Smooth muscle cell (in vitro differentiated cells): ENCODE results near the gene NEDD4L. TPM values are rescaled to one million over a fixed set of nuclear protein-coding genes. Genes with fewer than 3 reads are reported as not detected.

Experiments
- DNase-seq: peaks from one replicate; lab custom pipeline; 2025; ENCODE audit not compliant: unreplicated experiment; lab: John Stamatoyannopoulos, UW
- H2AFZ ChIP-seq: fragments of 200-600 bp; sonication (generic); 2 replicates; pipeline ENCODE4 v1.6.0; 2016; ENCODE audit warnings: antibody characterized with exemption, low read depth, mild to moderate bottlenecking
- H3F3A ChIP-seq: fragments of 200-600 bp; sonication (generic); 2 replicates; pipeline ENCODE4 v1.6.0; 2017; ENCODE audit warnings: antibody characterized with exemption, low read depth
- H3K27ac ChIP-seq: fragments of 200-600 bp; sonication (generic); 2 replicates; pipeline ENCODE4 v1.5.1; 2016; ENCODE audit warnings: low read depth, mild to moderate bottlenecking
- H3K27me3 ChIP-seq: fragments of 200-600 bp; sonication (generic); 2 replicates; pipeline ENCODE4 v1.6.1; 2016; ENCODE audit warnings: low read depth, mild to moderate bottlenecking
- H3K36me3 ChIP-seq: fragments of 200-600 bp; sonication (generic); 2 replicates; pipeline ENCODE4 v1.5.1; 2016; ENCODE audit warnings: low read depth
- H3K4me1 ChIP-seq: fragments of 200-600 bp; sonication (generic); 2 replicates; pipeline ENCODE4 v1.5.1; 2016; ENCODE audit warnings: low read depth
- H3K4me2 ChIP-seq: fragments of 200-600 bp; sonication (generic); 2 replicates; pipeline ENCODE4 v1.6.0; 2016; ENCODE audit warnings: mild to moderate bottlenecking
- H3K4me3 ChIP-seq: fragments of 200-600 bp; sonication (generic); 2 replicates; pipeline ENCODE4 v1.5.1; 2016; ENCODE audit warnings: mild to moderate bottlenecking
- H3K79me2 ChIP-seq: fragments of 200-600 bp; sonication (generic); 2 replicates; pipeline ENCODE4 v1.6.0; 2016; ENCODE audit warnings: low read depth, mild to moderate bottlenecking
- H3K9ac ChIP-seq: fragments of 200-600 bp; sonication (generic); 2 replicates; pipeline ENCODE4 v1.6.0; 2016; ENCODE audit warnings: low read depth
- H3K9me3 ChIP-seq: fragments of 200-600 bp; sonication (generic); replicated peaks from 2 replicates; pipeline ENCODE4 v1.5.1; 2016; ENCODE audit warnings: low read depth
- H4K20me1 ChIP-seq: fragments of 200-600 bp; sonication (generic); 2 replicates; pipeline ENCODE4 v1.6.0; 2016; ENCODE audit warnings: low read depth
- WGBS: methylation state at CpG from one replicate; pipeline ENCODE4 v1.1.7; 2016; ENCODE audit warnings: low lambda C conversion rate; 5-methylcytosine and 5-hydroxymethylcytosine counted together
- polyA plus RNA-seq: library from polyadenylated mRNA; unstranded; fragments of >200 nt; fragmentation: Nextera tagmentation; extraction: Ambion mirVana; gene quantifications from 2 replicates; pipeline ENCODE4 v1.2.1, GENCODE V29; 2016
- total RNA-seq: library from RNA; depleted of rRNA; stranded (reverse); fragments of >200 nt; gene quantifications from 2 replicates; pipeline ENCODE4 v1.2.3, GENCODE V29; 2014
- TF ChIP-seq, protein P1 (sequence below): fragments of 200-600 bp; sonication (generic); IDR thresholded peaks from 2 replicates; pipeline ENCODE4 v1.5.1; 2017; ENCODE audit warnings: borderline replicate concordance, mild to moderate bottlenecking, antibody characterized with exemption; ENCODE audit not compliant: insufficient read depth, poor library complexity, severe bottlenecking

Gene NEDD4L
- total and polyA plus RNA-seq, 2 experiments from 2014 or later = 8.7 to 41.3 TPM

DNA sequence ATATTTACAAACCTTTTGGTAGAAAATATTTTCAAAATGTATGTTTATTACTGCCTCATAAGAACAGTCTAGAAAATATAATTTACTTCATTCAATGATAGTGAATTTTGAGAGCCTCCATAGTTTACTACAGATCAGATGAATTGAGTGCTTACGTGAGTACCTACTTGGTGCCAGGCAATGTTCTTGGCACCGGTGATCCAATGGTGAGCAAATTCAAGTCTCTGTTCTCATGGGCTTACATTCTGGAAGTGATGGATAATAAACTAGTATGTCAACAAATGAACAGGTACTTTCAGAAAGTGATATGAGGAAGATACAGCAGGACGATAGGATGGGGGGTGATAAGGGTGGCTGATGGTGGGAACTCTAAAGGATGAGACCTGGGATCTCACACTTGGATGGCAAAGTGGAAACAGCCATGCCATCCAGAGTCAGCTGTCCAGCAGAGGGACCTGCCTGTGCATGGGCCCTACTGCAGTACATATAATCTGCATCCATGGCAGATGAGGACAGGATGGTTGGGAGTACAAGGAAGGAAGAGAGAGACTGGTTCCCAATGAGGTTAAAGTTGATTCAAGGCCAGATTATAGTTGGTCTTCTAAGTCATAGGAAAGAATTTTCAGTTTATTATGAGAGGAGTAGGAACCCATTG is 277.0 kb downstream of the NEDD4L start:
- Histone ChIP-seq H4K20me1 (no peaks in the 10 kb centered on the region), H3K4me2 (no peak overlapping the region), H3K27me3 (no peaks in the 10 kb centered on the region), H2AFZ (no peak overlapping the region), H3K9ac (no peak overlapping the region), H3K27ac (no peak overlapping the region), H3K9me3 (no peaks in the 10 kb centered on the region), H3K4me1 (no peaks in the 10 kb centered on the region), H3F3A (no peaks in the 10 kb centered on the region), H3K36me3 (no peaks in the 10 kb centered on the region), H3K4me3 (no peak overlapping the region), H3K79me2 (no peaks in the 10 kb centered on the region)
- WGBS = 98% methylated on average over 3 of the region's 3 CpGs
- TF ChIP-seq, protein P1, sequence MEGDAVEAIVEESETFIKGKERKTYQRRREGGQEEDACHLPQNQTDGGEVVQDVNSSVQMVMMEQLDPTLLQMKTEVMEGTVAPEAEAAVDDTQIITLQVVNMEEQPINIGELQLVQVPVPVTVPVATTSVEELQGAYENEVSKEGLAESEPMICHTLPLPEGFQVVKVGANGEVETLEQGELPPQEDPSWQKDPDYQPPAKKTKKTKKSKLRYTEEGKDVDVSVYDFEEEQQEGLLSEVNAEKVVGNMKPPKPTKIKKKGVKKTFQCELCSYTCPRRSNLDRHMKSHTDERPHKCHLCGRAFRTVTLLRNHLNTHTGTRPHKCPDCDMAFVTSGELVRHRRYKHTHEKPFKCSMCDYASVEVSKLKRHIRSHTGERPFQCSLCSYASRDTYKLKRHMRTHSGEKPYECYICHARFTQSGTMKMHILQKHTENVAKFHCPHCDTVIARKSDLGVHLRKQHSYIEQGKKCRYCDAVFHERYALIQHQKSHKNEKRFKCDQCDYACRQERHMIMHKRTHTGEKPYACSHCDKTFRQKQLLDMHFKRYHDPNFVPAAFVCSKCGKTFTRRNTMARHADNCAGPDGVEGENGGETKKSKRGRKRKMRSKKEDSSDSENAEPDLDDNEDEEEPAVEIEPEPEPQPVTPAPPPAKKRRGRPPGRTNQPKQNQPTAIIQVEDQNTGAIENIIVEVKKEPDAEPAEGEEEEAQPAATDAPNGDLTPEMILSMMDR = no peak
- no peak for DNase-seq

DNA sequence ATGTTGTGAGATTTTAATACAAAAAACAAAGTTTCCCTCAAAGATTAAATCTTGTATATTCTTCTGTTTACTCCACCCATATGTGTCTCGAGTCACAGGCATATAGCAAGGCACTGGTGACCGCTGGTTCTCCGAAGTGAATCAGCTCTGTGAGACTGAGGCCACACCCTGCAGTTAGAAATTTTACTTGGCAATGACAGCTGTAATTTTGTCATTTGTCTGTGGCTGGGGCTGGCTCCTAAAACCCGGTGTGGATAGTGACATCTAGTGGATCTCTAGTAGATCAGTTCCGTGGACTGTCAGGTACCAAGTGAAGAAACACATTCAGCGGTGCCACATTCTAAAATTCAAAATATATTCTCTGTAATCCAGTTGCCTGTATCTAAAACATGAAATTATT is 278.0 kb downstream of the NEDD4L start:
- 23% methylated on average over 6 of the region's 6 CpGs for WGBS
- TF ChIP-seq, protein P1 = peak; percentile 48
- Histone ChIP-seq H3K4me3 (no peak overlapping the region), H3F3A (no peaks in the 10 kb centered on the region), H3K9me3 (no peaks in the 10 kb centered on the region), H3K36me3 (no peaks in the 10 kb centered on the region), H3K27me3 (no peaks in the 10 kb centered on the region), H2AFZ (no peak overlapping the region), H3K79me2 (no peaks in the 10 kb centered on the region), H3K4me2 (peak overlapping the region; percentile 72), H3K27ac (peak overlapping the region; percentile 51), H3K4me1 (no peaks in the 10 kb centered on the region), H4K20me1 (no peaks in the 10 kb centered on the region), H3K9ac (no peak overlapping the region)
- no peak for DNase-seq

DNA sequence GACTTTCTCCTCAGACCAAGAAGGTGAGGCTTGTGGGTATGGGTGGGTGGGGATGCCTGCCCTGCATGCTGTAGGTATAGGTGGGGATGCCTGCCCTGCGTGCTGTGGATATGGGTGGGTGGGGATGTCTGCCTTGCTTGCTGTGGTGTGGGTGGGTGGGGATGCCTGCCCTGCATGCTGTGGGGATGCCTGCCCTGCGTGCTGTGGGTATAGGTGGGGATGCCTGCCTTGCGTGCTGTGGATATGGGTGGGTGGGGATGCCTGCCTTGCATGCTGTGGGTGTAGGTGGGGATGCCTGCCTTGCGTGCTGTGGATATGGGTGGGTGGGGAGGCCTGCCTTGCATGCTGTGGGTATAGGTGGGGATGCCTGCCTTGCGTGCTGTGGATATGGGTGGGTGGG is 278.4 kb downstream of the NEDD4L start:
- no peak for DNase-seq
- Histone ChIP-seq H3K4me1 (no peaks in the 10 kb centered on the region), H3K27me3 (no peaks in the 10 kb centered on the region), H3K9ac (no peak overlapping the region), H3K4me2 (no peak overlapping the region), H3K27ac (no peak overlapping the region), H2AFZ (no peak overlapping the region), H3K79me2 (no peaks in the 10 kb centered on the region), H3K4me3 (no peak overlapping the region), H3K9me3 (no peaks in the 10 kb centered on the region), H4K20me1 (no peaks in the 10 kb centered on the region), H3F3A (no peaks in the 10 kb centered on the region), H3K36me3 (no peaks in the 10 kb centered on the region)
- 87% methylated on average over 4 of the region's 5 CpGs for WGBS
- TF ChIP-seq, protein P1 = no peak
